CD4-positive, alpha-beta T cell treated with Interleukin-1 beta for 1 hour (primary cell): Measurements from ENCODE around the gene DENND1A.
A peak's percentile ranks its signal among the peaks of the same experiment; 100 is the strongest.

Experiments
- DNase-seq, 2 donors: peaks; one replicate each; pipeline ENCODE4 v3.0.0-alpha.2; 2020 to 2022

DENND1A gene

GRCh38 chr9:123555646-123556045, 374.3 kb downstream of the DENND1A start:
- DNase-seq: no peak

DNA sequence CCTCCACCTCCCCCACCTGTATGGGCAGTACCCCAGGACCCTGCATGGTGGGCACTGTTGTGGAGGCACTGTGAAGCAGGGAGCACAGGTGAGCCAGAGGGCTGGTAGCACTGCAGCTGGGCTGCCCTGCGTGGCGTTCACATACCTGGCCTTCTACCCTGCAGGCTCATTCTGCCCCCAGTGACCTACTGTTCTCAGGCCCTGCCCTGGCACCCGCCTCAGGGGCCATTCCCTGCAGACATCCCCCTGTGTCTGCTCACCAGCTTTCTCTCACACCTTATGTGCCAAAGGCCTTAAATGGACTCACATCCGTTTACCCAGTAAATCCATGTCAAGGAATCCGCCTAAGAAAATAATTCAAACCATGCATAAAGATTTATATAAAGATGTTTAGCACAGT, 377.4 kb downstream of the DENND1A start:
- no peak for DNase-seq

GRCh38 chr9:123551734-123552133, 378.2 kb downstream of the DENND1A start:
- DNase-seq: no peak

- no peak for DNase-seq
These were observed 379.1 kb downstream of the DENND1A start for GRCh38 chr9:123550797-123551196.

DNA sequence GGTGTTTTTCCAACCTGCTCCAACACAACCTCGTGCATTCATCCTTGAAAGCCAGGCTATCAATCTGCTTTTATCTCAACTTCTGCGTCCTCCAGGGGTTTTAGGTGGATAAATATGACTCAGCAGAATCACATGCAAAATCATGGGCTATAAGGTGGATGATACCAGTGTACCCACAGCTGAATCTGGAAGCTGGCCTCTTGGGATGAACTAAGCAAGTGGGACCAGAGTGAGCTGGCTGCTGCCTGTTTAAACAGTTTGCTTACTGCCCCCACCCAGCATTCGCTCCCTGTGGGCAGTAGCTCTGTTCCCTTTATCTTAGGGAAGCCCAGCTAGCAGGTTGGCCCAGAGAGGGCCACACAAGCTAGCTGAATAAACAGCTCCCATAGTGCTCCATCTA, 379.9 kb downstream of the DENND1A start:
- no peak for DNase-seq

GRCh38 chr9:123548741-123549545, 381.0 kb downstream of the DENND1A start:
- DNase-seq: peak in 1 of 2 donors; percentile 10

- peak in 1 of 2 donors; percentile 17 for DNase-seq
These were observed 385.7 kb downstream of the DENND1A start for GRCh38 chr9:123544007-123544827.

DNA sequence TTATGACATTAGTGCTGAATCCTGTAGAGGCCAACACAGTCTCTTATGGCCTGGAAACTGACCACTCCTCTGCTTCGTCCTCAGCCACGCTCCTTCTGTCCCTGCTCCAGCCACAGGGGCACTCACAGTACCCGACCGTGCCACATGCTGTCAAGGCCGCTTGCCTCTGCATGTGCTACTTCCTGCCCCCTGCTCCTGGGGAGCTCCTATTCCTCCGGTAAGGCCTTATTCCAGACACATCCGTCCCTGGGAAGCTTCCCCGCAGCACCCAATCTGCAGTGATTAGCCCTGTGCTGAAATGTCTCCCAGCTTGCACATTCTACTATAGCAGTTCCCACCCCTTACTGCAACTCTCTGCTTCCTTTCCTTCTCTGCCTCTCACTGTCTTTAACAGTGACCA, 386.4 kb downstream of the DENND1A start:
- DNase-seq: no peak

DNA sequence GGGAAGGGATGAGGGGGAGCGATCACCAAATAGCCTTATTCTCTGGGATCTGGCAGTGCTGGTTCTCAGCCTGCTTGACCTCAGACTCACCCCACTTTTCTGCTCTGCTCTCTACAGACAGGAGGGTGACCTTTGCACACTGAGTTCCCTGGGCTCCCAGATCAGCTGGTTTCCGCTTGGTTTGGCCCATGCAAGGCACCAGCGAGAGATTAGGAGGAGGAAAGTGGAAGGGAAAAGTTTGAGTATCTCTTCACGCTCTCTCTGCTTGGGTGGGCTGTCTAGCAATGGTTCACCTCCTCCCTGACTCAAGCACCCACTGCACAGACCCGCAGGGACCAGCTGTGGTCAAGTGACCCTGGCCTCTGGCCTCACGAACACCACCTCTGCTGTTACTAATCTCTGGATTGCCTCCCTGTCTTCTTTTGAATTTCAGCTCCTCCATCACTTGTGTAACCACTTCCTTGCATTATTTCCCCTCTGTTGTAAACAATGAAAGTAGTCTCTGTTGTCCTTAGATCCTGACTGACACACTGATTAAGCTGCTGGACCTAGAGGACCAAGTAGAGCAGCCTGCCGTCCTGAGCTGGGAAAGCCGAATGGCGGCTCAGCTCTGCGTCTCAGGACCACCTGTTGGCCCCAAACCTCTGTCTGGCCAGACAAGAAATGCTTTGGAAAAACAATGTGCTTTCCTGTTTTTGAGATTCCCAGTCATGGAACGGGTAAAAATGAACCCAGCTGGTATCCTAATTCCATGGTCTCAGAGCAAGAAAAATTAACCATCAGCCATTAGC, 387.3 kb downstream of the DENND1A start:
- DNase-seq: no peak

DNA sequence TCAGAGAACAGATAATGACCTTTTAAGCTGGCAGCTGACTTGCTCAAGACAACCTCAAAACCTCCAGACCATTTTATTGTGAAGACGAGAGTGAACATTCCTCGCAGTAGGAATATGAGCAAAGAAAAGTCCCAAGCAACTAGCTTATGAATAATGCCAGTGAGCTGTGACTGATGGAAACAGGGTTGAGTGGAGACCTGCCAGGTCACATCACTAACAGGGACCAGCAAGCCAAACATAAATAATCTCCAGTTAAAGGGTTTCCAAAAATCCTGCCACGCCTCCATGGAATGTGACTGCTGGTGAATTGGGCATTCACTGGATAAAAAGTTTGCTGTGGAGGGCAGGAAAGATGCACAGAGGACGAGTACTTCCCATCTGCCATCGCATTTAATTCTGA, 388.5 kb downstream of the DENND1A start:
- DNase-seq: no peak

DNA sequence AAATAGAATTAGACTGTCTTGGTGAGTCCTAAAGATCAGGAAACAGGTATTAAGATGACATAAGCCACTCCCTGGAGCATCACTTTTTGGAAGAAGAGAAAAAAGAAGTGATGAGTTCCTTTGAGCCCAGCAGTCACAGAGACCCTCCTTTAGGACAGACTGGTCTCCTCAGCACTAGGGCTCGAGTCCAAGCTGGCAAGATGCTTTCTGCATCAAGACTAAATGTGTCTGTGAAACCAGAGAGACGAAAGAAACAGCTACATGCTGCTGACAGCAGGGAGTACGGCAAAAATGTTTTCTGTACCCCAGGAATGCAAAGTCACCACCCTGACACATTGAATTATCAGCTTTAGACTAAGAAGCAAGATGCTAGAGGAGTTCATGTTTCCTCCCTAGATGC, 389.5 kb downstream of the DENND1A start:
- no peak for DNase-seq

DNA sequence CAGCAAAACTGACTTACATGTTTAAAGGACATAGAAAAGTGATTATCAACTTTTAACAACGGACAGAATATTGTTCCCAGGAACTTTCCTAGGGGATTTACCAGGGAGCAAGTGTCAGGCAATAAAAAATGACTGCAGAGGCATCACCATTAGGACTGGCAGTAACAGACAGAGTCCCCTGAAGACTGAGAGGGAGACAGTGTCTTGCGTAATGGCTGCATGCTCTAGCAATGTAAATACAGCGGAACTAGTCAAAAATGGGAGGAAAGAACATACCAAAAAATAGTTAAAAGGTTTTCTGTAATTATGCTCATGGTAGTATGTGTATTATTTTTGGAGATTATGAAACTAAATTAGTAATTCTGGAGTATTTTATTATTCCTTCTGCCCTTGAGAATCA, 392.1 kb downstream of the DENND1A start:
- no peak for DNase-seq

DNA sequence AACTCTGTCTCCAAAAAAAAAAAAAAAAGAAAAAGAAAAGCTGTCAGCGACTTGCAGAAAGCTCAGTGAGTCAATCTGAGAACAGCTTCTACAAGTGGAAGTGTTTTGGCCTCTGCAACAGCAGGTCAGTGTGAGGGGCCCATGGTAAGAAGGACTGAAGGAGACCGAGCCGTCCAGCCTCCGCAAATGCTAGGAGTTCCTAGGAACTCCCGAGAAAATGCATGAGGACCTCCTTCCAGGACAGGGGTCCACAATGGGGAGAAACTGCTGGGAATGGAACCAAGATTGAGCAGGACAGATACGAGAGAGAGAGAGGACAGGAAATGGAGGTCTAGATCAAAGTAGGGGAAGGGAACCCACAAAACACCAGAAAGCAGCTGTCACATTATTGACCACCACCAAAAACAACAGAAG, 393.5 kb downstream of the DENND1A start:
- no peak for DNase-seq

- DNase-seq: no peak
These were observed 395.6 kb downstream of the DENND1A start for GRCh38 chr9:123534336-123534735.

DNA sequence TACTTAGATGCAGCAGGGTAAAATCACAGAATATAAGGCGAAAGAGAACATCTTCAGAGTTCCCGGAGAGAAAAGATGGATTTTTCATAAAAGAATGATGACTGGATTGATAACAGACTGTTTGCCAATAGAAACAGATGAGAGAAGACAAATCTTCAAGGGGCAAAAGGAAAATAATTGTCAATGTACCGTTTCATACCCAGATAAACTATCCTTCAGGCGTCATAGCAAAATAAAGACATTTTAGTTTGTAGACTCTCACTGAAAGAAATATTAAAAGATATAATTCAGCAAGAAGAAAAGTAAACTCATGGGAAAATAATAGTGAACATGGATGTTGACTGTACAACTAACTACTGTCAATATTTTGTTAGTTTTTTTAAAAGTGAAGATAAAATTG, 399.7 kb downstream of the DENND1A start:
- DNase-seq: no peak

- DNase-seq: no peak
These were observed 401.4 kb downstream of the DENND1A start for GRCh38 chr9:123528501-123528900.

DNA sequence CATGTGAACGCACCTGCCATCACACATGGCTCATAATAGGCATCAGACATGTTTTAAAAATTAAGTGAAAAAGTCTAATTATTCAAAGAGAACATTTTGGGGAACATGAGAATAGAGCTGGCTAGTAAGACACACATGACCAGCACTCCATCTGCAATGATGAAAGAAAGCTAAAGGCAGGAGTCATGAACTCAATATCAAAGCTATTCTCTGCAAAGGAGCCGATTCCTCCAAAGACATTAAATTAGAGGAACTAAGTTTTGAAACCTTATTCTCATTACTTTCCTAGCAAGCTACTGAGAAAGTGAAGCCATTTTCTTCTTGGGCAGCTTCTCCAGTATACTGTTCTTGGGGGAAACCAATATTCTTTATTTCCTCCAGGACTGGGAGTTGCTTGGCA, 401.9 kb downstream of the DENND1A start:
- no peak for DNase-seq

- DNase-seq: no peak
These were observed 404.0 kb downstream of the DENND1A start for GRCh38 chr9:123525957-123526356.

GRCh38 chr9:123525424-123525823, 404.5 kb downstream of the DENND1A start:
- DNase-seq: no peak

DNA sequence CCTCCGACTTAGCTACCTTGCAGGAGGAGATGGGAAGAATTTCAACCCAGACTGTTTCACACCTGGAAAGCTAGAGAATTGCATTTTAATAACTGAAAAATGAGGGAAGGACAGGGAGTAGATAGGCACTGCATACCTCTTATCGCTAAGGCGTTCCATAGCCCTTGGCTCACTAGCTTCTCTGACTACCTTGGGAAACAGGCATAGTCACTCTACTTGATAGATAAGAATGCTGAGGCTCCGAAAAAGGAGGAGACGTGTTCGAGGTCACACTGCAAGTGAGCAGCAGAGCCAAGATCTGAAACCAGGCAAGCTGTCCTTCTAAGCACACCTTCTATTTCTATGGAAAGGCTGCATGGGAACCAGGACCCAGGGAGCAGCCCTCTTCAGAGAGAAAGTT, 405.1 kb downstream of the DENND1A start:
- DNase-seq: no peak

DNA sequence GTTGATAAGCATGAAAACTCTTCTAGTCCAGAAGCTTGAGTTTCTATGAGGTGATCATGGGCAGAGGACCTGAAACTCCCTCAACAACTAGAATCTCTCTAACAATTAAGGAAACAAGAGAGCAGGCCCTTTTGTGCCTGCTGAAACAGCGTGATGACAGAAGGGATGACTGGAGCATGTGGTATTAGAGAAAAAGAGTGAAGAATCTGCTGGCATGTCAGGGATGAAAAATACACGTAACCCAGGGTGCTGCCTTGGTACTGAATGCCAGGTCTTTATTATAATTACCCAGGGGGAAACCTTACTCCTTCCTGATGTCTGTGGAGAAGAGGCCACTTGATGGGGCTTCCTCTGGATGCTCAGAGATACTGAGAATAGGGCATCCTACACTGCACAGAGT, 406.1 kb downstream of the DENND1A start:
- DNase-seq: no peak

- DNase-seq: no peak
These were observed 406.9 kb downstream of the DENND1A start for GRCh38 chr9:123523001-123523400.

GRCh38 chr9:123522251-123522650, 407.7 kb downstream of the DENND1A start:
- no peak for DNase-seq
